Cerebellar cortex (tissue), 1 donor: ENCODE measurements around the gene SLC1A2.

Source experiments
- DNase-seq: peaks from one replicate; pipeline ENCODE4 v3.0.0-alpha.2; 2015; ENCODE audit warnings: low spot score

Gene SLC1A2

GRCh38 chr11:35302398-35302797 is 117.0 kb downstream of the SLC1A2 start:
- no peak for DNase-seq

DNA sequence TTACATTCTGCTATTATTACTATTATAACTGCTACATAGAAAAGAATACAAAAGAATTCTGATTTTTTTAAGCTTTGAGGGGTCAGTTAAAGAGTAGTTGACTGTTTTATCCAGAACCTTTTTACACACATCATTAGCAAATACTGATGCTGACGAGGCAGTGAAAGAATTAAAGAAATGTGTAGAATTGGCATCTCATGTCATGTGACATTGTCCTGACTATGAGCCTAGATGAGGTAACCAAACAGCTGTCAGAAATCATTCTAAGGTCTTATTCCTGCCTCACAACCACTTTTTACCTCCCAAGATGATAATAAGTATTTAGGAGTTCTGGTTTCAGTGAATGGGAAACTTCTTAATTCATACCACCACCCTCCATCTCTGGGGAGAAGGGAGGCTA is 121.0 kb downstream of the SLC1A2 start:
- DNase-seq, result no peak

GRCh38 chr11:35295751-35296150 is 123.6 kb downstream of the SLC1A2 start:
- no peak for DNase-seq

DNA sequence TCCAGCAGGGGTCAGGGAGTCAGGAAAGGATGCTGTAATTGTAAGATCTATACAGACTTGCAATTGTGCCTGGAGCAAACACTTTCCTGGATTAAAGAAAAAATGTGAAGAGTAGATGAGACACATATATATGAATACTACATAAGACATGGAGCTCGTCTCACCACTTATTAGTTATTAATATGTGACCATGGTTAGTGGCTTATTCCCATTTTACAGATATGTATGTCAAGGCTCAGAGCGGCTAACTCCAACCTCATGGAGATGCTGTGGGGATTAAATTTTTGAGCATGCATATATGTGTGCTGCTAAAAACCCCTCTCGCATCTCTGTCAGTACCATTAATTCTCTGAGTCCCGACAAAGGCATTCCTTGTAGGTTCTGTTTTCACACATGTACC is 125.7 kb downstream of the SLC1A2 start:
- DNase-seq, result no peak

GRCh38 chr11:35293035-35293434 is 126.3 kb downstream of the SLC1A2 start:
- no peak for DNase-seq

GRCh38 chr11:35292279-35292678 is 127.1 kb downstream of the SLC1A2 start:
- no peak for DNase-seq

DNA sequence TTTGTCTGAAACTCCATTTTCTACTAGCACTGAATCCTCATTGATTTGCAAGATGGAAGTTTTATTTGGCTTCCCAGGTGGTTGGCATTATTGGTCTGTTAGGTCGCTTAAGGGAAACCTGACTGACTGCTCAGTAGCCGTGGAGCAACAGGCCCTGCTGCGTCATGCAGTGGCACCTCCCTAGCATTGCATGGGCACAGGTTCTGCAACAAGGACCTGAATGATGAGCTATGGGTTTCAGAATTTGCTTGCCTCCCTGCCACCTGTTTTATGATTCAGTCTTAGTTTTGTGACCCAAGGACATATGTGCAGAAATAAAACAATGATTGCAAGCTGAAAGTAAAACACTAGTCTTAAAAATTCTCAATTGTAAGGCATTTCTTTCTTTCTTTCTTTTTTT is 128.5 kb downstream of the SLC1A2 start:
- no peak for DNase-seq

- no peak for DNase-seq
These were observed 129.5 kb downstream of the SLC1A2 start for GRCh38 chr11:35289821-35290220.

- DNase-seq, result no peak
These were observed 130.4 kb downstream of the SLC1A2 start for GRCh38 chr11:35288817-35289541.

GRCh38 chr11:35288309-35288708 is 131.0 kb downstream of the SLC1A2 start:
- no peak for DNase-seq

- no peak for DNase-seq
These were observed 131.9 kb downstream of the SLC1A2 start for GRCh38 chr11:35287344-35287890.

GRCh38 chr11:35286126-35286525 is 133.2 kb downstream of the SLC1A2 start:
- no peak for DNase-seq

GRCh38 chr11:35285471-35285870 is 133.9 kb downstream of the SLC1A2 start:
- DNase-seq, result no peak

DNA sequence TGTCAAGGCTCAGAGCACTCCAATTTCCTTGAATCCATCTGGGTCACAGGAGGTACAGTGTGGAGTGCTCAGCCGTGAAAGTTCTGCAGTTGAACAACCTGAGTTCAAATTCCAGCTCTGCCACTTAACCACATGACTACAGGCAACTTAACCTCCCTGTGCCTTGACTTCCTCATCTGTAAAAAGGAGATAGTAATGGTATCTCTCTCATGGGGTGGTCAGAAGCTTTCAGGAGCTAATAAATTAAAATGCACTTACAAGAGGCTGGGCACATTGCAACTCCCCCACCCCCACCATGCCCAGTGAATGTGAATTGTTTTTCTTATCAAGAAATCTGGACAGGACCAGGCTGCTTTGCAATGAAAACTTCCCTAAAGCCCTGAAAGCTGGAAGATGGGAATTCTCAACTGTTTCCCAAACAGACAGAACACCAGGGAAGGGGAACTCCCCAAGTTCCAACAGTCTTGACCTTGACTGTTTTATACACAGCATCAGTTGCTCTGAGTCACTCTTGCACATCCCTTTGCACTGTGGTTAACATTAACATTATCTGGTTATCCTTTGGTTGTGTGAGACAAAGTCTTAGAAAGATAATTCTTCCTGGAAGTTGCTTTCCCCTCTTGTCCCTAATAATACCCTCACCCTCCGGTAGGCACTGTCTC is 137.0 kb downstream of the SLC1A2 start:
- no peak for DNase-seq

- DNase-seq, result no peak
These were observed 138.1 kb downstream of the SLC1A2 start for GRCh38 chr11:35281169-35281688.

- no peak for DNase-seq
These were observed 138.6 kb downstream of the SLC1A2 start for GRCh38 chr11:35280727-35281126.

DNA sequence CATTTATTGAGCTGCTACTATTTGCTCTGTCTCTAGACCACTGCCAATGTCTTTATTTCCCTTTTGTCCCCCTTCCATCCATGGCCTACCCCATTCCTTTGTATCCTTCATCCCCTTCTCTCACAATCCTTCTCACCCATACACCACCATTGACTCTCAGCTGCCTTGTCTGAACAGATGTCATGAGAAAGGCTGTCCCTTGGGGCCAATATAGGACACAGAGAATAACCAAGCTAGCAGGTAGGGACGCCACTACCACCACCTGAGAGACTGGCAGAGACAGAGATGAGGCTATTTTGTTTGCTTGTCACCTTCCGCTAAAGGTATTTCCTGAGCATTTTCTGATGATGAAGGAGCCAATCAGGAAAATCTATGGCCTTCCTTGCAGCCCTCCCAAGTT is 141.5 kb downstream of the SLC1A2 start:
- DNase-seq, result no peak

GRCh38 chr11:35276396-35277145 is 142.8 kb downstream of the SLC1A2 start:
- DNase-seq, result peak; percentile 50

DNA sequence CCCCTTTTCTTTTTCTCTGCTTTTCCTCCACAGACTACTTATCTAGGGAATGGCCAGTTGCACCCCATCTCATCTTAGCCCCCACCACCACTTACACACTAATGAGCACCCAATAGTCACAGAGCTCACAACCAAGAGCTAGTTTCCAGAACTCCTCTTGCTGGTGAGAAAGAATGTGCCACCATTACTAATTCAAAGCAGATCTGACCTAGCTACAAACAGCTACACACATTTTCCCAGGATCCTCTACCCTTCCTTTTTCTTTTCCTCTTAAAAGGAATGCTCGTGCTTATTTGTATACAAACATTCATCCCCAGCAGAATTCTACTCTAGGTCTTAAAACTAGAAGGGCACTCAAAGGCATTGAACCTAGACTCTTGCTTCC is 143.6 kb downstream of the SLC1A2 start:
- DNase-seq, result no peak

DNA sequence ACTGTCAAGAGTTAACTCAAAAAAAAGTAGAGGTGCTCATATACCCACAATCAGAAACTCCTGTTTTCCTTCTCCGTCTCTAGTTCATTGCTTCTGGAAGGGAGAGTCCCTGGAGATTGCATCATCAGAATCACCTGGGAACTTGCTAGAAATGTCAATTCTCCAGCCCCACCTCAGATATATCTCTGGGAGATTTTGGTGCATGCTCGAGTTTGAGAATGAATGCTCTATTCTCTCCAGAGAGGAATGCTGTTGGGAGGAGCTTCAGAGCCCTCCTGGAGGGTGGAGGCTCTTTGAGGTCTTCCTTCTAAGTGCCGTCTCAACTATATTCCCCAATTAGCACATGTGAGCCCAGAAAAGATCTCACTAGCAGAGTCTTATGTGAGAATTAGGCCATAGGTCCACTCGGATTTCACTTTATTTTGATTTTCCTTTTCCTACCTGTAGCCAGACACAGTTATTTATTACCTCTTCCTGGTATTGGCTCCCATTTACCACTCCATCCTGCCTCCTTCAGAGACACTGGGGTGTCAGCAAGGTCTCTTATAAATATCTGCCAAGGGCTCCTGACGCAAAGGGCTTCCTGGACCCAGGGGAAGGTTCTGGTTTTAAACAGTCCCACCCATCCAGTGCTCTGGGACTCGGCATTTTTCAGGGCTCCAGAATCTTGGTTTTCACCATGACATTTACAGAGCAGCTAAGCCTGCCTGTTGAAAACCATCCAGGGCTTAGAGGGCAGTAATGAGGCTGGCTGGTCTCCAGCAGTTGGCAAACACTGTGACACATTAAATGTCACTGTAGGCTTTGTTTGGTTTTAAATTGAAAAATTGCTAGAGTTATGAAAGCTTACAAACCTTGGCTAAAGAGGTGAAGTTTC is 144.2 kb downstream of the SLC1A2 start:
- peak; percentile 84 for DNase-seq

DNA sequence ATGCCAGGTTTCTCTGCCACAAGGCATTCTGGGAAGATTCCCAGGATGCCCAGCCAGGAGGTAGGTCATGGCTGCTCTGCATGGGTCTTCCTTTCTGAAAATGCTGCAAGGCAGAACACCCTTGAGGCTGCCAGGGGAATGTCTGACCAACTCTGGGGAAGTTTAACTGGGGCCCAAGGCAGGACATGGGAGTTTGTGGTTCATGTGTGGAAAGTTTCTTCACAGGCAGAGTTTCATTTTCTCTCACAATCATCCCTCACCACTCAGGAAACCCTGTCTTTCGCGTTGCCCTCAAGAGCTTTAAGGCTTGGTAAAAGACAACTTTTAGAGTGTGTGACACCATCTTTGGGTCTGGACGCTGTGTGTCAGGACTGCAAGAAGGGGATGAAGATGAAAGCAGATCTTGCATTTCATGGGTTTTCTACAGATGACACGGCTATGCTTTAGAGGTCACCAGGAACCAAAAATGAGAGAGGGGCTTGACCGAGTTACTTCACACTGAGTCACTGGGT is 146.9 kb downstream of the SLC1A2 start:
- no peak for DNase-seq
